Choroid plexus epithelial cell (primary cell): ENCODE data around the gene CDV3.

ENCODE experiments used
- DNase-seq: peaks from one replicate; pipeline ENCODE4 v3.0.0-alpha.2; 2010; ENCODE audit warnings: low read depth
- H3K4me3 ChIP-seq: 2 replicates; pipeline ENCODE4 v1.5.1; 2011; ENCODE audit warnings: low read depth, mild to moderate bottlenecking, control low read depth, low read length, moderate library complexity
- TF ChIP-seq, protein P1 (sequence below): conservative IDR thresholded peaks from 2 replicates; pipeline ENCODE4 v1.5.1; 2011; ENCODE audit warnings: low read depth, mild to moderate bottlenecking, control low read depth, inconsistent platforms, low read length, moderate library complexity

The CDV3 gene

GRCh38 chr3:133591271-133591742 is 17.8 kb downstream of the CDV3 start:
- DNase-seq: peak; percentile 46
- TF ChIP-seq, protein P1, sequence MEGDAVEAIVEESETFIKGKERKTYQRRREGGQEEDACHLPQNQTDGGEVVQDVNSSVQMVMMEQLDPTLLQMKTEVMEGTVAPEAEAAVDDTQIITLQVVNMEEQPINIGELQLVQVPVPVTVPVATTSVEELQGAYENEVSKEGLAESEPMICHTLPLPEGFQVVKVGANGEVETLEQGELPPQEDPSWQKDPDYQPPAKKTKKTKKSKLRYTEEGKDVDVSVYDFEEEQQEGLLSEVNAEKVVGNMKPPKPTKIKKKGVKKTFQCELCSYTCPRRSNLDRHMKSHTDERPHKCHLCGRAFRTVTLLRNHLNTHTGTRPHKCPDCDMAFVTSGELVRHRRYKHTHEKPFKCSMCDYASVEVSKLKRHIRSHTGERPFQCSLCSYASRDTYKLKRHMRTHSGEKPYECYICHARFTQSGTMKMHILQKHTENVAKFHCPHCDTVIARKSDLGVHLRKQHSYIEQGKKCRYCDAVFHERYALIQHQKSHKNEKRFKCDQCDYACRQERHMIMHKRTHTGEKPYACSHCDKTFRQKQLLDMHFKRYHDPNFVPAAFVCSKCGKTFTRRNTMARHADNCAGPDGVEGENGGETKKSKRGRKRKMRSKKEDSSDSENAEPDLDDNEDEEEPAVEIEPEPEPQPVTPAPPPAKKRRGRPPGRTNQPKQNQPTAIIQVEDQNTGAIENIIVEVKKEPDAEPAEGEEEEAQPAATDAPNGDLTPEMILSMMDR: no peak
- H3K4me3 ChIP-seq: no peak overlapping the region

DNA sequence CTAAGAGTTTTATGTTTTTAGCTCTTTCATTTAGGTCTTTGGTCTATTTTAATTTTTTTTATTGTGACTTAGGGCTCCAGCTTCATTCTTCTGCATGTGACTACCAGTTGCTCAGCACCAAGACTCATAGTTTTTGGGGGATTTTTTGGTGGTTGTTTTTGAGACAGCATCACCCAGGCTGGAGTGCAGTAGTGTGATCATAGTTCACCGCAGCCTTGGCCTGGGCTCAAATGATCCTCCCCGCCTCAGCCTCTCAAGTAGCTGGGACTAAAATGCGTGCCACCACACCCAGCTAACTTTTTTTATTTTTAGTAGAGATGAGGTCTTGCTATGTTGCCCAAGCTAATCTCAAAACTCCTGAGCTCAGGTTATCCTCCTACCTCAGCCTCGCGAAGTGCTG is 19.4 kb downstream of the CDV3 start:
- TF ChIP-seq, protein P1: no peak
- no peak for DNase-seq
- no peak overlapping the region for H3K4me3 ChIP-seq

DNA sequence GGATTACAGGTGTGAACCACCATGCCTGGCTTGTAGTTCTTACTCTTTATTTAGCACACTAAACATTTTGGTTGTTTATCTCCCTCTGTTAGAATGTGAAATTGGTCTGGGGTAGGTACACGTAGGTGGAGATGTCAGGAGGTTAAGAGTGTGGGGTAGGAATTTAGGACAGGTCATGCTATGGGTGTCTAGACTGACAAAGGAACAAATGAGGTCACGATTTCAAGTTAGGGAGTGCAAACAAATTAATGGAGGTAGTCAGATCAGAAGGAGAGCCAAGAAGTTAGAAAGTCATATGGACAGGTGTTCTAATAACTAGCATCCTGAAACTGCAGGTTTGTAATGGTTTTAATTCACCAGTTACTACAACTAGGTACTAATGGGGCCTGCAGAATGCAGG is 19.8 kb downstream of the CDV3 start:
- H3K4me3 ChIP-seq: no peak overlapping the region
- no peak for DNase-seq
- TF ChIP-seq, protein P1: no peak

DNA sequence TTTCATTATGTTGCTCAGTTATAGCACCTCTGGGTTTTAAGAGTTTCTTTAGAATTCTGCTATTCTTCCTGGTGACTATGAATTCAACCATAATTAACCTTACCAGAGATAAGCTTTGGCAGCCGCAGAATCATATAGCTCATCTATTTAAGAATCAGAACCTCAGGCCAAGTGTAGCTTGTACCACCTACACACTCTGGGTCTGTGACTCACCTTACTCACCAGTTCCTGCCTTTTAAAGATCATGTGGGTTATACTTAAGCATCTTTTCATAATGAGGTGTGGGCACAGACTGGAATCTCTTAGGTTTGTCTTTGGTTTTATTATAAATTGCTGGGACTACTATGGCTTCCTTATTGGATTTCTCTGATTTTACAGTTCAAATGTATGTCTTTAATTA is 21.9 kb downstream of the CDV3 start:
- no peak overlapping the region for H3K4me3 ChIP-seq
- TF ChIP-seq, protein P1: no peak
- DNase-seq: peak; percentile 26

- no peak overlapping the region for H3K4me3 ChIP-seq
- TF ChIP-seq, protein P1: no peak
- DNase-seq: no peak
Measured at GRCh38 chr3:133598405-133598804, 24.9 kb downstream of the CDV3 start.

- no peak overlapping the region for H3K4me3 ChIP-seq
- TF ChIP-seq, protein P1: no peak
- DNase-seq: no peak
Measured at GRCh38 chr3:133599280-133599679, 25.8 kb downstream of the CDV3 start.

DNA sequence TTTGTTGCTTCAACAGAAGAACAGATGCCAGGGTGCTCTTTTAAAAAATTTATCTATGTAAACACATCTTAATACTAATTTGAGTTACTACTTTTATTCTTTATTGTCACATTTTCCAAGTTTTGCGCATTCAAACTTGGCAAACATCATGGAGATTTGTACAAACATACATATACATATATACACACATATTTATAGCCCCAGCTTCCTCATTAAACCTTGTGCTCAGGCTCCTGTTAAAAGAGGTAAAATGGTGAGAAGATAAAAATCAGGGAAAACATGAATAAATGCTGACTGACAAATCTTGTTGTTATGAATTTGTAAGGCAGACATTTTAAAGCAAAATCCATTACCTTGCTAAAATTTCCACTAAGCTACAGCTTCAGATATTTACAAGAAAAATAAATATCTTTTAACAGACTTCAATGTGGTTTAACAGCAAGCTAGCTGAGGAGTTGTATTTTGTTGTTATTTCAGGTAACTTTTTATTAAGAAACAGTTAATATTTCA is 27.1 kb downstream of the CDV3 start:
- H3K4me3 ChIP-seq: no peak overlapping the region
- TF ChIP-seq, protein P1: no peak
- no peak for DNase-seq
